ENCODE data around the gene DUSP2.

DNA sequence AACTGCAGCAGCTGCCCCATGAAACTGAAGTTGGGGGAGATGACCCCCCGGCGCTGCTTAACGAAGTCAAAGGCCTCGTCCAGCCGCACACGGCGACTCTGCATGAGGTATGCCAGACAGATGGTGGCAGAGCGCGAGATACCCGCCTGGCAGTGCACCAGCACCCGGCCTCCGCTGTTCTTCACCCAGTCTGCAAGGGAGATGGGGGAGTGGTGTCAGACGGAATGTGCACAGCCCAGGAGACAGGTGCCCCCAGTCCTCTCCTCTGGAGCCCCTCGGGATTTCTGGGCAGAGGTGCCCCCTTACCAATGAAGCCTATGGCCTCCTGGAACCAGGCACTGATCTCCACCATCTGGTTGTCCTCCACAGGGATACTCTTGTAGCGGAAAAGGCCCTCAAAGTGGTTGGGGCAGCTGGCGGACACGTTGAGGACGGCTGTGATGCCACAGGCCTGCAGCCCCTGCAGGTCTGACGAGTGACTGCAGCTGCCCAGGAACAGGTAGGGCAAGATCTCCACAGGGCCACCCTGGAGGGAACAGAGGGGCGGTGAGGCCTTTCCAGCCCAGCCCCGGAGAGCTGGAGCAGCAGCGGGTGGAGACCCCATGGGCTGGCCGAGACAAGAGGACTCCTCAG, 1.3 kb downstream of the DUSP2 start:
- TF ChIP-seq, protein P1, sequence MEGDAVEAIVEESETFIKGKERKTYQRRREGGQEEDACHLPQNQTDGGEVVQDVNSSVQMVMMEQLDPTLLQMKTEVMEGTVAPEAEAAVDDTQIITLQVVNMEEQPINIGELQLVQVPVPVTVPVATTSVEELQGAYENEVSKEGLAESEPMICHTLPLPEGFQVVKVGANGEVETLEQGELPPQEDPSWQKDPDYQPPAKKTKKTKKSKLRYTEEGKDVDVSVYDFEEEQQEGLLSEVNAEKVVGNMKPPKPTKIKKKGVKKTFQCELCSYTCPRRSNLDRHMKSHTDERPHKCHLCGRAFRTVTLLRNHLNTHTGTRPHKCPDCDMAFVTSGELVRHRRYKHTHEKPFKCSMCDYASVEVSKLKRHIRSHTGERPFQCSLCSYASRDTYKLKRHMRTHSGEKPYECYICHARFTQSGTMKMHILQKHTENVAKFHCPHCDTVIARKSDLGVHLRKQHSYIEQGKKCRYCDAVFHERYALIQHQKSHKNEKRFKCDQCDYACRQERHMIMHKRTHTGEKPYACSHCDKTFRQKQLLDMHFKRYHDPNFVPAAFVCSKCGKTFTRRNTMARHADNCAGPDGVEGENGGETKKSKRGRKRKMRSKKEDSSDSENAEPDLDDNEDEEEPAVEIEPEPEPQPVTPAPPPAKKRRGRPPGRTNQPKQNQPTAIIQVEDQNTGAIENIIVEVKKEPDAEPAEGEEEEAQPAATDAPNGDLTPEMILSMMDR (IDR thresholded peaks at IDR 0.05; ENCODE audit: low read depth, low read length): peak; percentile 20
- no peak for TF ChIP-seq POLR2A (IDR thresholded peaks at IDR 0.05; ENCODE audit: extremely low read depth, insufficient read length)
